Mesothelial cell of epicardium (in vitro differentiated cells): Measurements from ENCODE around the gene CX3CR1. TPM values are rescaled to one million over a fixed set of nuclear protein-coding genes. Genes with fewer than 3 reads are reported as not detected.

Experiments used
- DNase-seq, 2 experiments: peaks; one replicate each; pipeline ENCODE4 v3.0.0; 2021; ENCODE audit warnings: low spot score in 2 of 2; ENCODE audit not compliant: unreplicated experiment in 2 of 2
- H3K27ac Mint-ChIP-seq: 2 replicates; pipeline ENCODE4 v1.8.0; 2021; ENCODE audit warnings: mixed read lengths
- H3K27me3 Mint-ChIP-seq: 2 replicates; pipeline ENCODE4 v1.8.0; 2021; ENCODE audit warnings: low read depth, mixed read lengths
- H3K36me3 Mint-ChIP-seq: 2 replicates; pipeline ENCODE4 v1.8.0; 2021; ENCODE audit warnings: mixed read lengths
- H3K4me1 Mint-ChIP-seq: 2 replicates; pipeline ENCODE4 v1.8.0; 2021; ENCODE audit warnings: mixed read lengths
- H3K4me3 Mint-ChIP-seq: 2 replicates; pipeline ENCODE4 v1.8.0; 2021; ENCODE audit warnings: mild to moderate bottlenecking, moderate library complexity, mixed read lengths
- H3K9me3 Mint-ChIP-seq: 2 replicates; pipeline ENCODE4 v1.8.0; 2021; ENCODE audit warnings: mixed read lengths
- CTCF ChIP-seq: fragments of 200-600 bp; sonication (generic); IDR thresholded peaks from one replicate; pipeline ENCODE4 v1.5.0; 2021; ENCODE audit warnings: antibody characterized with exemption; ENCODE audit not compliant: unreplicated experiment
- total RNA-seq: library from RNA; stranded (reverse); gene quantifications from 3 replicates; pipeline ENCODE4 v1.2.1, GENCODE V29; 2021

Gene CX3CR1
- total RNA-seq, 1 donor from 2014 or later = 0.22 TPM

- Mint-ChIP-seq H3K9me3 (no peaks in the 10 kb centered on the region), H3K4me1 (no peaks in the 10 kb centered on the region), H3K4me3 (no peak overlapping the region), H3K36me3 (no peaks in the 10 kb centered on the region), H3K27me3 (no peaks in the 10 kb centered on the region), H3K27ac (no peak overlapping the region)
- TF ChIP-seq CTCF = no peak
- no peak for DNase-seq
Observed at GRCh38 chr3:39289107-39289506, 9.3 kb upstream of the CX3CR1 start.

- peak; percentile 75 to 78 for DNase-seq
- no peaks in the 10 kb centered on the region for H3K36me3 Mint-ChIP-seq
- H3K4me1 Mint-ChIP-seq = no peaks in the 10 kb centered on the region
- no peak overlapping the region for H3K27ac Mint-ChIP-seq
- no peaks in the 10 kb centered on the region for H3K27me3 Mint-ChIP-seq
- no peak overlapping the region for H3K4me3 Mint-ChIP-seq
- no peaks in the 10 kb centered on the region for H3K9me3 Mint-ChIP-seq
- peak; percentile 64 for TF ChIP-seq CTCF
Observed at GRCh38 chr3:39288300-39288808, 8.5 kb upstream of the CX3CR1 start.

- Mint-ChIP-seq H3K36me3 (no peaks in the 10 kb centered on the region), H3K9me3 (no peaks in the 10 kb centered on the region), H3K4me1 (no peaks in the 10 kb centered on the region), H3K27me3 (no peaks in the 10 kb centered on the region), H3K27ac (no peak overlapping the region), H3K4me3 (no peak overlapping the region)
- TF ChIP-seq CTCF = no peak
- no peak for DNase-seq
Observed at GRCh38 chr3:39287216-39288164, 7.7 kb upstream of the CX3CR1 start.

GRCh38 chr3:39286771-39287170 lies 6.9 kb upstream of the CX3CR1 start:
- no peaks in the 10 kb centered on the region for H3K36me3 Mint-ChIP-seq

GRCh38 chr3:39285332-39285731 lies 5.5 kb upstream of the CX3CR1 start:
- DNase-seq = no peak
- no peaks in the 10 kb centered on the region for H3K9me3 Mint-ChIP-seq
- no peak overlapping the region for H3K27ac Mint-ChIP-seq
- no peaks in the 10 kb centered on the region for H3K36me3 Mint-ChIP-seq
- no peak overlapping the region for H3K4me3 Mint-ChIP-seq
- H3K27me3 Mint-ChIP-seq = no peaks in the 10 kb centered on the region
- peaks cover 4% of the 10 kb centered on the region for H3K4me1 Mint-ChIP-seq
- no peak for TF ChIP-seq CTCF

More at GRCh38 chr3:39286771-39287170, 6.9 kb upstream of the CX3CR1 start:
- Mint-ChIP-seq H3K27ac (no peak overlapping the region), H3K9me3 (no peaks in the 10 kb centered on the region), H3K4me3 (no peak overlapping the region), H3K4me1 (peaks cover 4% of the 10 kb centered on the region), H3K27me3 (no peaks in the 10 kb centered on the region)
- DNase-seq = no peak
- TF ChIP-seq CTCF = no peak
